GM21447 (cell line): Measurements from ENCODE around the gene UBE2G2.

ENCODE experiments used
- ATAC-seq: cut with Tn5 transposase; IDR thresholded peaks from one replicate; pipeline ENCODE4 v1.9.1; 2021; ENCODE audit not compliant: unreplicated experiment

UBE2G2 gene

DNA sequence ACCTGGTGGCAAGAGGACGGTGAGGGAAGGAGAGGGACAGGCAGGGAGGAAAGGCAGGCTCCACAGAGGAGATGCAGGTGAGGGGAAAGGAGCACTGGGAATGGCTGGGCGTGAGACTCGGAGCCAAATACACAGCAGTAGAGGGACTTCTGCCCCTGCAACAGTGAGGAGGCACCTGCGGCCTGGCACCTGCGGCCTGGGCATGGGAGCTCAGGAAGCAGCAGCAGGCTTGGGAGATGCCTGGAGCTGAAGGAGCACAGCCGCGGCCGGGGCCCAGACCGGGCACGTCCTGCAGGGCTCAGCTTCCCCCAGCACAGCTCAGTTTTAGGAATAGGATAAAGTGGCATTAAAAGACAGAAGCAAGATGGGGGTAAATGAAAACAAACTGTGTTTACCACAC is 69.4 kb downstream of the UBE2G2 start:
- ATAC-seq = no peak

DNA sequence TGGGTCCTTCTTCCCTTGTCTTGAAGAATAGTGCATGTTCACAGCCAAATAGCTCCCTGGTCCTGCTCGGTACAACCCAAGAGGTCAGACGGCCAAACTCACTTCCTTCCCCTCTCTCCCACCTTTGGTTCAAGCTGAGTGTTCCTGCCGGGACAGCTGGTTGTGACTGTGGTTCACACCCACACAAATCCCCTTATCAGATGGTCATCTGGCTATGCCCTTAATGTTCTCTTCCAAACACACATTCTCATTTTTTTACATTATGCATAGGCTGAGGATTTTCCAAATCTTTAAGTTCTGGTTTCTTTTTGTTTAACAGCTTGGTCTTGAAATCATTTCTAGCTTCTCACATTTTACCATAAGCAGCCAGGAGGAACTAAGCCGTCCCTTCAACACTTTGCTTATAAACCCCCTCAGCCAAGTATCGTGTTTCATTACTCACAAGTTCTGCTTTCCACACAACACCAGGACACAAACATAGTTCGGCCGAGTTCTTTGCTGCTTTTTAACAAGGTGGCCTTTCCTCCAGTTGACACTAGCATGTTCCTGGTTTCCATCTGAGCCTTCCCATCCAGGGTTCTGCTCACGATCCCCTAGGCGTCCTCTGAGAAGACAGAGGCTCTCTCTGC is 70.6 kb downstream of the UBE2G2 start:
- no peak for ATAC-seq

DNA sequence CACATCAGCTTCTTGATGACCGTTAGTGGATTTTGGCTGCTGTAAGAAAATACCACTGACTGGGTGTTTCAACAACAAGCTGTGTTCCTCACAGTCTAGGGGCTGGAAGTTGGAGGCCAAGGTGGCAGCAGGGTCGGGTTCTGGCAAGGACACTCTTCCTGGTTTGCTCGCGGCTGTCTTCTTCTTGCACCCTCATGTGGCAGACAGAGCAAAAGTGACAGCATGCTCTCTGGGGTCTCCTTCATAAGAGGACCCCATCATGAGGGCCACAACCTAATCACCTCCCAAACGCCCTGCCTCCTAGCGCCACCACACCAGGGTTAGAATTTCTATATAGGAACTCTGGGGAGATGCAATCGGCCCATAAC is 71.6 kb downstream of the UBE2G2 start:
- no peak for ATAC-seq

DNA sequence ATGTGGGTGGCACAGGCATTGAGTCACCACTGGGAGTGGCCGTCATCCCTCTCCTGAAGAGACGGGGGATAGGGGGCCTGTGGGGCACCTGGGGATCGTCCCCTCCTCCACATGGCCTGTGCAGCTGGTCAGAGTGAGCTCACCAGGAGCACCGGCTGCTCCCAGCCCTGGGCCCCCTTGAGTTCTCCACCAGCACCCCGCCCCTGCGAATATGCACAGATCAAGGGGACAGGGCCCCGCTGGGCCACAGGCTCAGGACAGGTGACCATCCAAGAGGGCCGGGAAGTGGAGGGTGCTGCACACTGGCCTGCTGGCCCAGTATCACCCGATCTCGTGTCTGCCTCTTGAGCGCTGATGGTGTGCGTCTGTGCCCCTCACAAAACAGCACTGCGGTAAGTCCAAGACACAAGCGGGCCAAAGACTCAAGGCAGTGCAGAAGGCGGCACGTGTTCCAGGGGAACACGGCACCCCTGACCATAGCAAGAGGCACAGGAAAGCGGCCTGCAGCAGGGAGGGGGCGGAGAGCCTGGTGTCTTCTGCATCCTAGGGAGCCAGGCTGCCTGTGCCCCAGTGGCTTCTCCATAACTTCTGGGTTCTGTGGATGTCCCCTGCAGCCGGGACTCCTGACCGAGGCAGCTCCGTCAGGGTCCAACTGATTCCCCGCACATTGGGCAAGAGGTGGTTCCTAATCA is 72.1 kb downstream of the UBE2G2 start:
- no peak for ATAC-seq

DNA sequence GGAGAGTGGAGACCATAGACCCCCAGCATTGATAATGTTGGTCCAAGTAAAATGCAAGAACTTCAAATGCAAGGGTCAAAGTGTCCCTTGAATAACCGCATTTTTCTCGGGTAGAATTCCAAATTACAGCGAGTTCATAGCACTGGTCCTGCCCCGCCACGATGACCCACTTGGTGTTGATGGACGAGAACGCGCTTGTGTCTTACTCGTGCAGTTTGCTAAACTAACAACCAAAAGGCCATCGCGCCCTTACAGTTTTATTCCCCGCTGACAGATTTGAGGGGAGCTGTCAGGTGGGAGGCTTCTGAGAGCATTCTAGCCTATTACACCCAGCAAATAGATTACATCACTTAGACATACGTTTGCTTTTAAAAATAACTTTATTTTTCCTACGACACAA is 72.9 kb downstream of the UBE2G2 start:
- no peak for ATAC-seq

DNA sequence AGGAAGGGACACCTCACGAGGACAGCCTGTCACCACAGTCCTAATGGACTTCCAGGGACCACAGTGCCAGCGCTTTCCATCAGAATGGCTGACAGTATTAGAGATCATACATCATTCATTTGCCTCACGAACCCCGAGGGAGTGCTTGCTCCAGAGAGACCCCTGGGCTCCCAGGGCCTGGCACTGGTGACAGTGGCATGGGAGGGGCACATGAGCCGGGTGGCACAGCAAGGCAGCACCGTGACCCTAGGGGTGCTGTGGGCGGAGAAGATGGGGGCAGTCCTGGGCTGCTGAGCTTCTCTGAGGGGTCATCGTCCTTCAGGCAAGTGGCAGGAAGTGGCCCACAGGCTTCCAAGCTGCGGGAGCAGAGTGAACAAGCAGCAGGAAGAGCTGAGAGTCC is 73.9 kb downstream of the UBE2G2 start:
- no peak for ATAC-seq

DNA sequence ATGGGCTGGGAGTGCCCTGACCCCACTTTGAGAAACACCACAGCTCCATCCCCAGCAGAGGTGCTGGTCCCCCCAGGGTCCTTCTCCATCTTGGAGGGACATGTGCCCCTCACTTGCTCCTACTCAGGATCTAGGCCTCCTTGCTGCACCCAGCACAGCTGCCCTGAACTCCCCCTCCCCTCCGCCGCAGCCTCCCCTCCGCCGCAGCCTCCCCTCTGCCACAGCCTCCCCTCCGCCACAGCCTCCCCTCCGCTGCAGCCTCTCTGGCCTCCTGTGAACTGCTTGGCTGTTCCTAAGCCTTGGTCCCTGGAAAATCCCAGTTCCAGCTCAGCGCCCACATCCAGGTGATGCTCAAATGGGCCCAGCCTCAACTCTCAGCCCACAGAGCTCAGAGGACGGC is 74.3 kb downstream of the UBE2G2 start:
- ATAC-seq = no peak

DNA sequence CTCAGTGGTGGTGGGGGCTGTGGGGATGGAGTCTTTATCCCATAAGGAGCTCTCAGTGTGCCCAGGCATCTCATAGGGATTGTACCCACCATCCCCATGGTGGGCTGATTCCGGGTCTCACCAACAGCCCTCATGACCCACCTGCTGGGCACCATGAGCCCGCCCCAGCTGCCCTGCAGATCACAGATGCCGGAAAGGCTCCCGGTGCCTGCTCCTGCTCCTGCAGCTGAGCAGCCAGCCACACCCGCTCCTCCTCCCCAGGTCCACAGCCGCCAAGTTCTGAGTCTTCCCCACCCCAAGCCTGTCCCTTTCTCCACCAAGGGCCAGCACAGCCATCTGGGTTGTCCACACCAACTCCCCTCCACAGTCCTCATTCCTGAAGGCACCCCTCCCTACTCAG is 74.8 kb downstream of the UBE2G2 start:
- ATAC-seq = no peak

DNA sequence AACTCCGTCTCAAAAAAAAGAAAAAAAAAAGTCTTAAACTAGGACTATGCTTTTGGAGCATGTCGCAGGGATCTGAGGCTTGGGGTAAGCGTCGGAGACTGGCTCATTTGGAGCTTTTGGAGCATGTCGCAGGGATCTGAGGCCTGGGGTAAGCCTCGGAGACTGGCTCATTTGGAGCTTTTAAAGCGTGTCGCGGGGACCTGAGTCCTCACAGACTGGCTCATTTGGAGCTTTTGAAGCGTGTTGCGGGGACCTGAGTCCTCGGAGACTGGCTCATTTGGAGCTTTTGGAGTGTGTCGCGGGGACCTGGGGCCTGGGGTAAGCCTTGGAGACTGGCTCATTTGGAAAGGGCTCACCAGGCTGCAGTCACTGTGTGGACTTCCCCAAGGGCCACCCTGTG is 76.7 kb downstream of the UBE2G2 start:
- no peak for ATAC-seq

DNA sequence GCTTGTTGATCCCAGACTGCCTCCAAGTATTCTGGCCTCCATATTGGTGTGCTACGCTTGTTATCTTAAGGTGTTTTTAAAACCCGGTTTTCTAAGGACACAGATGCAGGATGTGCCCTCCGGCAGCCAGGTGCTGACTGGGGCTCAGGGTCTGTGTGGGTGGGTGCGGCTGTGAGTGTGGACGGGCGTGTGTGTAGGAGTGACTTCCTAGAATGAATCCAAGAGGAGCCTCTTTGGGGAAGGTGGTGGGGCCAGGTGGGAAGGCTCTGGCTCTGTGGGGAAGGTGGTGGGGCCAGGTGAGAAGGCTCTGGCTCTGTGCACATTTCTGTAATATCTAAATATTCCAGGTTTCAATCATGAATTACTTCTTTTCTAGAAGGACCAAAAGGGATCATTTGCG is 77.4 kb downstream of the UBE2G2 start:
- ATAC-seq = no peak

DNA sequence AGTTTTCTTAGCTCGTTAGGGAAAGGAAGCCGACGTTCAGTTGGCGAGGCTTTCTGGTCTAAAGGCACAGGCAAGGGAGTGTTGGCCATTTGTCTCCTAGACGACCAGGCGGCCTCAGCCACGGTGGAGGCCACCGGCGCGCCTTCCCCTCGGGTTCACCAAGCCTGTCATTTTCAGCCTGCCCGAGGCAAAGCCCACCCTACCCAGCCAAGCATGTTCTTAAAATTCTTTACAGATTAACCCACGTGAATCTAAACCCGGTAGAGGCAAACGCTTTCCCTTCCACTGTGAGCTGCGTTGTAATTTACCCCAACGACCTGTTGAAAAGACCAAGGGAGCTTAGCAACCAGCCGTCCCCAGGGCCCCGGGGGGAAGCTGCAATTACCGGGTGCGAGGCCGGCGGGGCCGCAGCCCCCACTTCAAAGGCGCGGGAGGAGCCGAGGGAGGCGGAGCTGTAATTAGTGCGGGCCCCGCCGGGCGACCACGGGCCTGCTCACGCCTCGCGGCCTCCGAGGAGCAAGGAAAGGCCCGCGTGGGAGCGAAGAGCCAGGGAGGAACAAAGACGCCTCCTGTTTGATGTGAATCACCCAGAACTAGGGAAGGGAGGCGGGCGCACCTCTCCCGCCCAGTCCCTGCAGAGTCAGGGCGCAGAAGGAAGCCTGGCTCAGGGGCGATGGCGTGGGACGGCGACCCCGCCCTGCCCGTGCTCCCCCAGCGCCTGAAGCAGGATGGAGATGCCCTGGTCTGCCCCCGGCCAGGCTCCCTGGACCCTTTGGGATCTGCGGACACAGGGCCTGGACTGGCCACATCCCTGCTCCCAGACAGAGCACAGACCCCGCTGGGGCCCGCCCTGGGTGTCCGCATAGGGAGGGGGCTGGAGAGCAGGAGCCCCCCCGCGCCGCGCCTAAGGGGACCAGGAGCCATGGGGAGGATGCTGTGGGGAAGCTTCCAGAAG is 78.2 kb downstream of the UBE2G2 start:
- no peak for ATAC-seq

DNA sequence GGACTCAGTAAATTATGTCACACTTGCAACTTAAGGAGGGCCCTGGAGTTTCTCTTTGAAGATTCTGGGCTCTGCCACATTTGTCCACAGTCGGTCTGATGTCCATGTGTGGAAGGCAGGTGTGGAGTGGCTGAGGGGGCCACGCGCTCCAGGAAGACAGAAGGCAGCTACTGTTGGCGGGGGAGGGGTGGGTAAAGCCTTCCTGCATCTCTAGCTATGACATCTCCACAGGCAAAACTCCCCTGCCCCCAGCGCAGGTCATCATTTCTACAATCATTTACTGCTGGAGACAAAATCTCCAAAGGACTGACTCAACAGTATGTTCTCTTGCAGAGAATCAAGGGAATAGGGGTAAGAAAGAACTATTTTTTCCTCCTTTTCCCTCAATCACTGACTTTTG is 78.9 kb downstream of the UBE2G2 start:
- no peak for ATAC-seq

DNA sequence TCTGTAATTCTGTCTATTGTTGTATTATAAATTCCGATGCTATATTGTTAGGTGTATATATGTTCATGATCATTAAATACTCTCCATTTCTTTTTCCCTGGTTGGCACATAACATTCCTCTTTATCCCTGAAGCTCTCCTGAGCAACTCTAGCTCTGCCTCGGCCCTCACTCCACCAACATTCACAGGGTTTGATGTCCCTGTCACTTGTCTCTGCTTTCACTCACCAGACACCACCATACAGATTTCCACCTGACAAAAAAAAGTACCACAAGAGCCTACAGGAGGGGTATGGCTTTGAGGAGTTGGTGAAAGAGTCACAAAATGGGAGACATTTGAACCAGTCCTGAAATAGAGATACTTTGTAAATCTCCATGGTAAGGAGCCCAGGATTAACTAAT is 81.5 kb downstream of the UBE2G2 start:
- no peak for ATAC-seq
